GM21786 (cell line): ENCODE measurements around the gene AKR1C4.
"Not testable (repeated sequence)": the region's sequence is repeated elsewhere in the genome, so short reads cannot be mapped to it uniquely, and the experiment has no call there.

Source experiments
- ATAC-seq: cut with Tn5 transposase; IDR thresholded peaks from one replicate; pipeline ENCODE4 v1.9.1; 2021; ENCODE audit not compliant: unreplicated experiment

AKR1C4 gene

DNA sequence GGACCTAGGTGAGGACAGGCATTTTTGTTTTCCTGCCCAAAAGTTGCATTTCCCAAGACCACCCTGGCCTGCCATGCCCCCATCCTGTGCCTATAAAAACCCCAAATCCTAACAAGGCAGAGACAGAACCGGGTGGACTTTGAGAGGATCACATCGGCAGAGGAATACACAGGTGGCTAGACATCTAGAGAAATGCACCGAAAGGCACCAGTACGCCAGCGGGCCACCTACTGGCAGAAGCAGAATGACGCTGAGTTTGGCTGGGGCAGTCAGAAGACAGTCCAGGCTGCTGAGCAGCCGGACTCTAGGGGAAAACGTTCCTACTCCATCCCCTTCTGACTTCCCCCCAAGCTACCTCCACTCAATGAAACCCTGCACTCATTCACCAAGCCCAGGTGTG is 2.8 kb downstream of the AKR1C4 start:
- no peak for ATAC-seq

DNA sequence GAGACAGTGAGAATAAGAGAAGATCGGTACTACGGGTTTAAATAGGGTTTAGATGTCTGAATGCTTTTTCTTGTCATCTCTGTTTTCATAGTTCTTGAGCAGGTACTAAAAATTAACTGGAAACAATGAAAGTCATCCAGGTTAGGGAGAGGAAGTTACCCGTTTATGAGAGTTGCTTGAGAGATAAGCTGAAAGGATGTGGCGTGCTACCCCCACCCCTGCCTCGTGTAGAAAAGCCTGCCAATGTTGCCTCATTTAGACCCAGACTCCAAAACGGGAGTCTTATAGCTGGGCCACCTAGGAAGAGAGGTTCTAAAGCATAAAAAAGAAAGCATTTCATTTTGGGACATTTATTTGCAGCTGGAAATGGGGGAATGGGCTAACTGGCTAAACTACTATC is 10.2 kb downstream of the AKR1C4 start:
- ATAC-seq = no peak

DNA sequence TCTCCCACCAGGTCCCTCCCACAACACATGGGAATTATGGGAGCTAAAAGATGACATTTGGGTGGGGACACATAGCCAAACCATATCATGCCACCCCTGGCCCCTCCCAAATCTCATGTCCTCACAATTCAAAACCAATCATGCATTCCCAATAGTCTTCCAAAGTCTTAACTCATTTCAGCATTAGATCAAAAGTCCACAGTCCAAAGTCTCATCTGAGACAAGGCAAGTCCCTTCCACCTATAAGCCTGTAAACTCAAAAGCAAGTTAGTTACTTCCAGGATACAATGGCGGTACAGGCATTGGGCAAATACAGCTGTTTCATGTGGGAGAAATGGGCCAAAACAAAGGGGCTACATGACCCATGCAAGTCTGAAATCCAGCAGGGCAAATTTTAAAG is 13.1 kb downstream of the AKR1C4 start:
- ATAC-seq = not testable (repeated sequence)

DNA sequence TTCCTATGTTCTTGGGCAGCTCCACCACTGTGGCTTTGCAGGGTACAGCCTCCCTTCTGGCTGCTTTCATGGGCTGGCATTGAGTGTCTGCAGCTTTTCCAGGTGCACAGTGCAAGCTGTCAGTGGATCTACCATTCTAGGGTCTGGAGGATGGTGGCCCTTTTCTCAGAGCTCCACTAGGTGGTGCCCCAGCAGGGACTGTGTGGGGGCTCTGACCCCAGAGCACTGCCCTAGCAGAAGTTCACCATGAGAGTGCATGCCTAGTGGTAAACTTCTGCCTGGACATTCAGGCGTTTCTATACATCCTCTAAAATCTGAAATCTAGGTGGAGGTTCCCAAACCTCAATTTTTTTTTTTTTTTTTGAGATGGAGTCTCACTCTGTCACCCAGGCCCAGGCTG is 13.6 kb downstream of the AKR1C4 start:
- not testable (repeated sequence) for ATAC-seq

DNA sequence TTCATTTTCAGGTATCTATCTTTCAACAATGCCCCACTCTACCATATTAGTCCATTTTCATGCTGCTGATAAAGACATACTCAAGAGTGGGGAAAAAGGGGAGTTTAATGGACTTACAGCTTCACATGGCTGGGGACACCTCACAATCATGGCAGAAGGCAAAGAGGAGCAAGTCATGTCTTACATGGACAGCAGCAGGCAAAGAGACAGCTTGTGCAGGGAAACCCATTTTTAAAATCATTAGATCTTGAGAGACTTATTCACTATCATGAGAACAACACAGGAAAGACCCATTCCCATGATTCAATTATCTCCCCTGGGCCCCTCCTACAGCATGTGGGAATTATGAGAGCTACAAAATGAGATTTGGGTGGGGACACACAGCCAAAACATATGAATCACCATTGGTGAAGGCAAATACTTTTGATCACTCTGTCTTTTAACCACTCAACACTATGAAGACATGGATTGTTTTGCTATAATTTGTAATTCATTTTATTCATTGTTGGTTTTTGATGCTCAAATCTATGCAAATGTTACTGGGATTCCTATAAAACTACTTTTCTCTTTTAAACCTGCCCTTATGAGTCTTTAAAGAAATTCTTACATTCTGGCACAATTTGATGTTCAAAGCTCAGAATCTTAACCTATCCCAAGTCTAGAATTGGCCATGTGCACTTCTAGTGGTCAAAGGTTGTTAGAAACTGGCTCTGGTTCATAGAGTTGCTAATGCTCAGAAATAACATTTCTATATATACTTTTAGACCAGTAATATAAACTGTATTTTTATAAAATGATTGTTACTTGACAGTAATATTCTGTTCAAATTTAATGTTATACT is 15.3 kb downstream of the AKR1C4 start:
- ATAC-seq = no peak

DNA sequence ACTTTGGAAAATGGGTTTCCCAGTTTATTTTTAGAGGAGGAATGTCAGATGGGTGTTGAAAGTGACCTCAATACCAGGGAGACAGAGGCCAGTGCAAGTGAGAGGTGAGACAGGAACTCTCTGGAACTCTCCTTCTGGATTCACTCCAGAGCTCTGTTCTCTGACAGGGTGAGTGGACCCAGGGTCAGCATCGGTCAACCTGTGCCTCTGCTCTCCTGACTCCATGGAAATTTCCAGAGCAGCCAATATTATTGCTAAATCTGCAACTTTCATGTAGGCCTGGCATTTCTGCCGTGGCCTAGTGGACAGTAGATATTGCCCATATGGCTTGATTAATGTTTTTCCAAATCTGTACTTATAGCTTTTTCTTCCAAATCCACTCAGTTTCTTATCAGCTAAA is 20.2 kb downstream of the AKR1C4 start:
- ATAC-seq = no peak

DNA sequence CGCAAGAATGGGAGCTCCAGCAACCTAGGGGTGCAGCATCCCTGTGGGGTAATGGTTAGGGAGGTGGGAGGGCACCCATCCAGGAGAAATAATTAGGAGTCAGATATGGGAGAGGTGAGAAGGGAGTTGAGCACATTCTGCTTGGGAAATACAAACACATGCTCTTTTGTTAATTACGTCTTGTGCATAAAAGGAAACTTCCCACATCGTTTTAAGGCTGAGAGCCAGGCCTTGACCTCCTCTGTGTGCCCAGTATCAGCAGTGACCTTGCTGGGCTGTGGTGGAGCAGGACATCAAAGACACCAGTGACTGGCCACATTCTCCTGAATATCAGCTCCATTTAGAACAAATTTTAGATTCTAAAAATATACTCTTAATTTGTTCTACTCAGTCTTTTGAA is 22.6 kb downstream of the AKR1C4 start:
- ATAC-seq = no peak

DNA sequence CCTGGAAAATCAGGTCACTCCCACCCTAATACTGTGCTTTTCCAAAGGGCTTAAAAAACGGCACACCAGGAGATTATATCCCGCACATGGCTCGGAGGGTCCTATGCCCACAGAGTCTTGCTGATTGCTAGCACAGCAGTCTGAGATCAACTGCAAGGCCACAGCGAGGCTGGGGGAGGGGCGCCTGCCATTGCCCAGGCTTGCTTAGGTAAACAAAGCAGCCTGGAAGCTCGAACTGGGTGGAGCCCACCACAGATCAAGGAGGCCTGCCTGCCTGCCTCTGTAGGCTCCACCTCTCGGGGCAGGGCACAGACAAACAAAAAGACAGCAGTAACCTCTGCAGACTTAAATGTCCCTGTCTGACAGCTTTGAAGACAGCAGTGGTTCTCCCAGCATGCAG is 26.3 kb downstream of the AKR1C4 start:
- not testable (repeated sequence) for ATAC-seq

DNA sequence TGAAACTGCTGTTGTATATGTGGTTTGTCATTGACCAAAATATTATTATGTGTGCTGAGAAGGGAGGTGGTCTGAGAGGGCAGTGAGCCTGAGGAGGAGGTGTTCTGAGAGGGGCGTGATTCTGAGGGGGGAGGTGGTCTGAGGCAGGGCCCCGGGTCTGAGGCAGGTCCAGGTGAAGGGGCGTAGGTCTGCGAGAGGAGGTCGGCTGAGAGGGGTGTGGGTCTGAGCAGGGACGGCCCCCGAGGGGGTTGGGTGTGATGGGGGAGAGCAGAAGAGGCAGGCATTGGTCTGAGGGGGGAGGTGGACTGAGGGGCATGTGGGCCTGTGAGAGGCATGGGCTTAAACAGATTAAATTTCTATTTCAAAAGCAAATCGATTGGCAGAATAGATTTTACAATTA is 32.4 kb downstream of the AKR1C4 start:
- ATAC-seq = no peak

DNA sequence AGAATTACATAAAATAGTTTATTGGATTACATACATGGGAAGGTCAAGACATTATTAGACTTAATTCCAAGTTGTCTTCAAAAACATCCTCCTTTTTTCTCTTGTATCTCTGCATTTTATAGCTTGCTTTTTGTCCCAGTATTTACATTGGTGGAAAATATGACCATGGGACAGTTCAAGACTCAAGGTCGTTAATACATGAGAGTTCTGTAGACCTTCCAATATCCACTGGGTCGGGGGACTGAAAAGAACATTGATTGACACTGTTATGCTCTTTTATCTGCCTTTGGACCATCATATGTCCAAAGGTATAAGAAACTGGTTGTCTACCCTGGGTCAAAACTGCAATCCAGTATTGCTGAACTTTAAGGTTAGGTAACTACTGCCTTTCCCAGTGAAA is 36.7 kb downstream of the AKR1C4 start:
- no peak for ATAC-seq

DNA sequence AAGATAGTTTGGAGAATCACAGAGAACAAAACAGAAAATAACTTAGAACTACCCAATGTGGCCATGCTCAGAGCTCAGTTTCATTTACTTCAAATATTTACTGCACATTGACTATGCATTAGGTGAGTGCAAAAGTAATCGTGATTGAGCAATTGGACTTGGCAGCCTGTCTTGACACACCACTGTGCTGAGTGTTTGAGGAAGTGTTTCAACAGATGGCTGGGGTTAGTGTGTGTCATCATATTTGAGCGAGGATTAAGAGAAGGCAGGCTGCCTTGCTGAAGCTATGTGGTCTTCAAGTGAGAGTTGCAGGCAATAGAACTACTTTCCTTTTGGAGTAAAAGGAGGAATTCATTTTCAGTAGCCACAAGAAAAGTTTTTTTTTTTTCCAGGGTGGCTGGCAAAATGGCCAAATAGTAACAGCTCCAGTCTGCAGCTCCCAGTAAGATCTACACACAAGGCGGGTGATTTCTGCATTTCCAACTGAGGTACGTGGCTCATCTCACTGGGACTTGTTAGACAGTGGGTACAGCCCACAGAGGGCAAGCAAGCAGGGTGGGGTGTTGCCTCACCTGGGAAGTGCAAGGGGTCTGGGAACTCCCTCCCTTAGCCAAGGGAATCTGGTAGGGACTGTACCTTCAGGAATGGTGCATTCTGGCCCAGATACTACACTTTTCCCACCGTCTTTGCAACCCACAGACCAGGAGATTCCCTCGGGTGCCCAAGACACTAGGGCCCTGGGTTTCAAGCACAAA is 37.6 kb downstream of the AKR1C4 start:
- ATAC-seq = no peak

DNA sequence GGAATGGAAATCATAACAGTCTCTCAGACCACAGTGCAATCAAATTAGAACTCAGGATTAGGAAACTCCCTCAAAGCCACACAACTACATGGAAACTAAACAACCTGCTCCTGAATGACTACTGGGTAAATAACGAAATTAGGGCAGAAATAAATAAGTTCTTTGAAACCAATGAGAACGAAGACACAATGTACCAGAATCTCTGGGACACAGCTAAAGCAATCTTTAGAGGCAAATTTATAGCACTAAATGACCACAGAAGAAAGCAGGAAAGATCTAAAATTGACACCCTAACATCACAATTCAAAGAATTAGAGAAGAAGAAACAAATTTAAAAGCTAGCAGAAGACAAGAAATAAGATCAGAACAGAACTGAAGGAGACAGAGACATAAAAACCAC is 40.9 kb downstream of the AKR1C4 start:
- ATAC-seq = not testable (repeated sequence)

DNA sequence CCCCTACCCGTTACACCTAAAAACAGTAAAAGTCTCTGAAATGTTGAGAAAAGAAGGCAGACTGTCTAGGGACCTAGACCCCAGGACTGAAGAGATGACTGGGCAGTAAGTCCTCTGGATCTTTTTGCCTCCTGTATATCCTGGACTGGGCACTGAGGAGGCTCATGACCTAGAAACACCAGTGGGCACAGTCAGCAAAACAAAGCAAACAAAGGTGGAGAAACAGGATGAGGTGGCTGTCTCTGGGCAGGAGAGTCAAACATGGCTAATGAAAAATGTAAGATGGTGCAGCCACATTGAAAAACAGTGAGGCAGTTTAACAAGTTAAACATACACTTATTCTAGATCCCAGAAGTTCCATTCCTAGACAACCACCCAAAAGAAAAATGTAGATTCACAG is 45.9 kb downstream of the AKR1C4 start:
- no peak for ATAC-seq

DNA sequence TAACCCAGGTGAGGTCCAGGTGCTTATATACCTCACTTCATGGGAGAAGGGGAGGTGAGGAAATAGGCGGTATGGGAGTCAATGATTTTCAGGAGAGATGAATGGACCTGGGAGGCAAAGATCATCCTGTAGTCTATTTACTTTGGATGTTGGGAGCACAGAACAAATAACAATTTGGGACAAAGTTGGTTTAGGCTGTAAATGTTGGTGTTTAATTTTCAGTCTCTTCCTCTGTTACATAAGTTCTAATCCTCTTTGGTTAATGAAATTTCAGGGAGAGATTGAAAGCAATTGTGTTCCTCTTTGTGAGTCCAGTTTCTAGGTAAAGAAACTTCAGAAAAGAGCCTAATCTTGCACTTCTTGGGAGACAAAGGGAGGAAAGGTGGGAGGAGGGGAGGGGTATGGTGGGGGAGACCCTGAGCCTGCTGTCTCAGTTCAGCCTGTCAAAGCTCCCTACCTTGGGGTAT is 46.9 kb downstream of the AKR1C4 start:
- no peak for ATAC-seq

DNA sequence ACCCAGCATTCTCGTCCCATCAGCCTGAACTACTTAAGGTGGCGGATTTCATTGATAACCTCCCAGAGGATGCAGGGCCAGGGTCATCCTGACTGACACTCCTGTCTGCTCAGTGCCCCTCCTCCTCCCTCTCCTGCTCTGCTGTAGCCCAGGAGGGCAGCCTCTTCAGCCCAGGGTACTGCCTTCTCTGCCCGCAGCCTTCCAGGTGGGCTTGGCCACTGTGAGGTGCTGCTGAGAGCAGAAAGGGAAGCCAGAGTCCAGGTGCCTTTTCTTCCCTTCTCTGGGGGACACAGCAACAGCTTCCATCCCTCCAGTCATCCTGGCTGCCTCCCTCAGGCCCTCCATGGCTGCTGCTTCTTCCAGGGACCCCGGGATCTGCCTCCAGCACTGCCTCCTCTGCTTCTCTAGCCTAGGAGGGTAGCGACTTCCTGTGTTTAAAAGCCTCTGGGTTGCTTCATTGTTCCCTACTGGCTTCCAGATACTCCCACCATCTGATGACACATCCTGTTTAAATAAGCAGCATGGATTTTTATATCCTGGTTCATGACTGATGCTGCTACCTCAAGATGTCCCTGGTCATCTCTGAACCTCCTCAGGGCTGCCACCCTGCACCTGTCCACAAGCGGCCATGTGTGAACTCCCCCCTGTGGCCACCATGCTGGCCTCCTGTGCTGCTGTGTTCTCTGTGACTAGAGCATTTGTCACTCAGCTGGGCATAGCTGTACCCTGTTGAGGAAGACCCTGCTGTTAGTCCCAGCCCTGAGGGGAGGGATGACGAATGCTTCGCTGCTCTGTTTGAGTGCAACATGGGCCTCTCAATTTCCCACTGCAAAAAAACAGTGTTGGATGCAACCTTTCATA is 55.8 kb downstream of the AKR1C4 start:
- no peak for ATAC-seq

DNA sequence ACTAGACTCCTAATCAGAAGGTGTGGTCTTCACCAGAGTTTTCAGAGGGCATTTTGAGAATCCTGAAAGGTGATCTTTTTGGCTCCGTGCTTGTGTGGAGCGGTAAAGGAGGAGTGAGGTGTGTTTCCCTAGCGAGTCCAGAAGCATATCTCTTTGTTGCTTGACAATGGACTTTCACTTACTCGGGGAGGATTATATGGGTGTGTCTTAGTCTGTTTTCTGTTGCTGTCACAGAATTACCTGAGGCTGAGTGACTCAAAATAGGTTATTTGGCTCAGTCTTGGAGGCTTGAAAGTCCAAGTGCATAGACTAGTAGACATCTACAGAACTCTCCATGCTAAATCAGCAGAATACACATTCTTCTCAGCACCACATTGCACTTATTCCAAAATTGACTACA is 57.9 kb downstream of the AKR1C4 start:
- no peak for ATAC-seq

DNA sequence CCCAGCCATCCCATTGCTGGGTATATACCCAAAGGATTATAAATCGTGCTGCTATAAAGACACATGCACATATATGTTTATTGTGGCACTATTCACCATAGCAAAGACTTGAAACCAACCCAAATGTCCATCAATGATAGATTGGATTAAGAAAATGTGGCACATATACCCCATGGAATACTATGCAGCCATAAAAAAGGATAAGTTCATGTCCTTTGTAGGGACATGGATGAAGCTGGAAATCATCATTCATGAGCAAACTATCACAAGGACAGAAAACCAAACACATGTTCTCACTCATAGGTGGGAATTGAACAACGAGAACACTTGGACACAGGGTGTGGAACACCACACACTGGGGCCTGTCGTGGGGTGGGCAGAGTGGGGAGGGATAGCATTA is 61.1 kb downstream of the AKR1C4 start:
- ATAC-seq = not testable (repeated sequence)

DNA sequence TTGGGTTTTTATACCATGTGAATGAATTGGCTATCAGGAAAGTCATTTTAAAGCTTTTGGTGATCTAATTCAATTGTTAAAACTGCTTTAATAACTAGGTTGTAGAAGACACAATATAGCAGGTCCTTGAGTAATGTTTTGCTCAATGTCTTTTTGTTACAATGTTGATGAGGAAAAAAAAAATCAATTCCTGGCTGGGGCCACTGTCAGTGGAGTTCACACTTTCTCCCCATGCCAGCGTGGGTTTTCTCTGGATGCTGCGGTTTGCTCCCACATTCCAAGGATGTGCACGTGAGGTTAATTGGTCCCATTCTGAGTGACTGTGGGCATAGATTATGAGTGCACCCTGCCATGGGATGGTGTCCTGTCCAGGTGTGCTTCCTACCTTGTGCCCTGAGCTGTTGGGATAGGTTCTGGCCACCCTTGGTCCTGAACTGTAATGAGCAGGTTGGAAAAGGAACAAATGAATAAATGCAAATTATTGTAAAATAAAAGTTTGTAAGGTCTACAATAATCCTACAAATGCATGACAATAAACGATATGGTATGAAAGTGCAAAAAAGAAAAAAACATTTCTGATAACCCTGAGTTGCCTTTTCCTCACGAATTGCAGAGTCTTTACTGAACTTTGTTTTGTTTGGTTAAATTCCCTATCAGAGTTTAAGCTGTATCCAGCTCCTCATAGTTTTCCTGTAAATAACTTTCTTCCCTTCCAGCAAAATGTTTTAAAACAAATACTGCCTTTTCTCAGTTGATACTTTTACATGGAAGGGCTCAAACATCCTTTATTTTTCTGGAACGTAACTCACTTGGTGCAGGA is 62.7 kb downstream of the AKR1C4 start:
- ATAC-seq = no peak

DNA sequence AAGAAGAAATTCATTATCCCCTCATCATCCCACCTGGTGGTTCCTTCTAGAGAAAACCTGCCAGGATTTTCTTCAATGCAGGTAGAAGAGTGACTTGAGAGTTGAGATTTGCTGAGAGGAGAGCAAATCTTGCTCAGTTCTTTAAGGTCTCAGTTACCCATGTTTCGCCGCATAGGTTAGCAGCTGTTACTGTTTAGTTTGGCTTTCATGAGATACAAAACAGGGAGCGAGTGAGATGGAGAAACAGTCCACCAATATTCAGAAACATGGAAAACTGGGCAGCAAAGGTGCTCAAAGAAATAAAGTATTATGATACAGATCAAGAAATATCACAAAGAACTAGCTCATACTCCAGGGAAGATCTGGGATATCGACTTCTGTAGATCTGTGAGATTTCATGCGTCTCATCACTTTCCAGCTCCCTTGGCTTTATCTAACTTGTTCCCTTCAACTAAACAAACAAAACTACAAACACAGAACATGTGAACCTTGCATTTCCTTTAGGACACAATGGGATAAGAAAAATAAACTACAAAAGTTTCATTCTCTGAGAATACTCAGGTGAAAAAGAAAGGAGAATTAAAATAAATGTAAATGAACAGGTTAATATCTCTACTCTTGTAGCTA is 63.4 kb downstream of the AKR1C4 start:
- no peak for ATAC-seq

DNA sequence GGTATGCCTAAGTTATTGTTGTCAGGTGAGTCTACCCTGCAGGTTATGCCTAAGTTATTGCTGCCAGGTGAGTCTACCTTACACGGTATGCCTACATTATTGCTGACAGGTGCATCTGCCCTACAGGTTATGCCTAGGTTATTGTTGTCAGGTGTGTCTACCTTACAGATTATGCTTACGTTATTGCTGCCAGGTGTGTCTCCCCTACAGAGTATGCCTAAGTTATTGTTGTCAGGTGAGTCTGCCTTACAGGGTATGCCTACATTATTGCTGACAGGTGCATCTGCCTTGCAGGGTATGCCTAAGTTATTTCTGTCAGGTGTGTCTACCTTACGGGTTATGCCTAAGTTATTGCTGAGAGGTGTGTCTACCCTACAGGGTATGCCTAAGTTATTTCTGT is 64.2 kb downstream of the AKR1C4 start:
- no peak for ATAC-seq
